HFF-Myc (cell line): Measurements from ENCODE around the gene SOD1.

Experiments used
- DNase-seq: peaks from one replicate; pipeline ENCODE4 v3.0.0-alpha.2; 2011; ENCODE audit warnings: low read depth; ENCODE audit errors: extremely low read depth
- H3K4me3 ChIP-seq: replicated peaks from 2 replicates; pipeline ENCODE4 v1.5.1; 2011; ENCODE audit warnings: low read depth, mild to moderate bottlenecking, control low read depth, low read length
- TF ChIP-seq, protein P1 (sequence below): IDR thresholded peaks from 2 replicates; pipeline ENCODE4 v1.5.1; 2012; ENCODE audit warnings: mild to moderate bottlenecking, low read depth, low read length, control low read depth; ENCODE audit errors: missing control alignments

SOD1 gene

GRCh38 chr21:31671146-31671716, 11.7 kb downstream of the SOD1 start:
- no peak overlapping the region for H3K4me3 ChIP-seq
- DNase-seq, result no peak
- TF ChIP-seq, protein P1, sequence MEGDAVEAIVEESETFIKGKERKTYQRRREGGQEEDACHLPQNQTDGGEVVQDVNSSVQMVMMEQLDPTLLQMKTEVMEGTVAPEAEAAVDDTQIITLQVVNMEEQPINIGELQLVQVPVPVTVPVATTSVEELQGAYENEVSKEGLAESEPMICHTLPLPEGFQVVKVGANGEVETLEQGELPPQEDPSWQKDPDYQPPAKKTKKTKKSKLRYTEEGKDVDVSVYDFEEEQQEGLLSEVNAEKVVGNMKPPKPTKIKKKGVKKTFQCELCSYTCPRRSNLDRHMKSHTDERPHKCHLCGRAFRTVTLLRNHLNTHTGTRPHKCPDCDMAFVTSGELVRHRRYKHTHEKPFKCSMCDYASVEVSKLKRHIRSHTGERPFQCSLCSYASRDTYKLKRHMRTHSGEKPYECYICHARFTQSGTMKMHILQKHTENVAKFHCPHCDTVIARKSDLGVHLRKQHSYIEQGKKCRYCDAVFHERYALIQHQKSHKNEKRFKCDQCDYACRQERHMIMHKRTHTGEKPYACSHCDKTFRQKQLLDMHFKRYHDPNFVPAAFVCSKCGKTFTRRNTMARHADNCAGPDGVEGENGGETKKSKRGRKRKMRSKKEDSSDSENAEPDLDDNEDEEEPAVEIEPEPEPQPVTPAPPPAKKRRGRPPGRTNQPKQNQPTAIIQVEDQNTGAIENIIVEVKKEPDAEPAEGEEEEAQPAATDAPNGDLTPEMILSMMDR, result no peak

DNA sequence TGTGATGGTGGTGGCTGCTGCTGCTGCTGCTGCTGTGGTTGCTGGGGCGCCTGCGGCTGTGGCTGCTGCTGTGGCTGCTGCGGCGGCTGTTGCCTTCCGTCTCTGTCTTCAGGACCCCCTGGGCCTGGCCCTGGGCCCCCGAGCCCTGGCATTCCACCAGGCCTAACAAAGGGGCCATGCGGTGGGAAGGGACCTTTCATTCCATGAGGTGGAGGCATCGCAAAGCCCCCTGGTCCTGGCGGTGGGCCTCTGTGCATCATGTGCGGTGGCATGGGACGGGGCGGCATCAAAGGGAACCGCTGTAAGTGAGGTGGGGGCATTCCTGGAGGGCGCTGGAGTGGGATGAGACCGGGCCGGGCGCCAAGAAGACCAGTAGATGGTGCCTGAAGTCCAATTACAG, 12.4 kb downstream of the SOD1 start:
- TF ChIP-seq, protein P1, result no peak
- H3K4me3 ChIP-seq, result no peak overlapping the region
- DNase-seq, result no peak

- DNase-seq, result no peak
- TF ChIP-seq, protein P1, result no peak
- H3K4me3 ChIP-seq, result no peak overlapping the region
Observed at GRCh38 chr21:31673321-31673912, 13.9 kb downstream of the SOD1 start.

- no peak overlapping the region for H3K4me3 ChIP-seq
- TF ChIP-seq, protein P1, result no peak
- no peak for DNase-seq
Observed at GRCh38 chr21:31675318-31675717, 15.8 kb downstream of the SOD1 start.

- no peak overlapping the region for H3K4me3 ChIP-seq
- DNase-seq, result no peak
- TF ChIP-seq, protein P1, result no peak
Observed at GRCh38 chr21:31675960-31676359, 16.5 kb downstream of the SOD1 start.

DNA sequence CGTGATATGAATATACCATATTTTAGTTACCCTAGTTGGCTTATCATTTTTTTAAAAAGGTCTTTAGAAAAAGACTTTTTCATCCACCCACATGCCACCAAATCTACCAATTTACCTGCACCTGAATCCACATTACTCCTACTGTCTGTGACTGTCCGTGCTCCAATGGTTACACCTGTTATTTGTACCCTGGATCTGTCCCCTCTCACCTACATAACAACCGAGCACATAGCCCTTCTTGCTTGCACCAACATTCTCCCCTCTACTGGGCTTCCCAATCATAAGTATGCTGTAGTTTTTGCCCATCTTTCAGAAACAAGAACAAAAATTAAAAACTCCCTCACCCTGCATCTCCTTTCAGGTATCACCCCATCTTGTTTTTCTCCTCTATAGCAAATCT, 17.6 kb downstream of the SOD1 start:
- TF ChIP-seq, protein P1, result no peak
- H3K4me3 ChIP-seq, result no peak overlapping the region
- DNase-seq, result no peak

- TF ChIP-seq, protein P1, result no peak
- H3K4me3 ChIP-seq, result no peak overlapping the region
- no peak for DNase-seq
Observed at GRCh38 chr21:31678478-31678877, 19.0 kb downstream of the SOD1 start.
